ENCODE measurements around the gene C1orf141. TPM values are rescaled to one million over a fixed set of nuclear protein-coding genes. Genes with fewer than 3 reads are reported as not detected.
"Not testable (repeated sequence)": the region's sequence is repeated elsewhere in the genome, so short reads cannot be mapped to it uniquely, and the experiment has no call there.

The C1orf141 gene
- total RNA-seq, 2 experiments from 2014 or later: not detected

GRCh38 chr1:67141832-67142231, 7.1 kb upstream of the C1orf141 start:
- H3K27ac Mint-ChIP-seq; H3K36me3 Mint-ChIP-seq (ENCODE audit: low read depth); H3K9me3 Mint-ChIP-seq; DNase-seq; POLR2A ChIA-PET; H3K4me3 Mint-ChIP-seq; H3K27me3 Mint-ChIP-seq: not testable (repeated sequence)
- CTCF ChIA-PET: interaction anchor here (0.8 to 2.7 kb wide), 4 partner anchors 70 to 378 kb away, joined by 3 to 20 read pairs (median 5); no protein-coding TSS in a partner anchor
- H3K4me1 Mint-ChIP-seq: peaks cover 29% of the 10 kb centered on the region

DNA sequence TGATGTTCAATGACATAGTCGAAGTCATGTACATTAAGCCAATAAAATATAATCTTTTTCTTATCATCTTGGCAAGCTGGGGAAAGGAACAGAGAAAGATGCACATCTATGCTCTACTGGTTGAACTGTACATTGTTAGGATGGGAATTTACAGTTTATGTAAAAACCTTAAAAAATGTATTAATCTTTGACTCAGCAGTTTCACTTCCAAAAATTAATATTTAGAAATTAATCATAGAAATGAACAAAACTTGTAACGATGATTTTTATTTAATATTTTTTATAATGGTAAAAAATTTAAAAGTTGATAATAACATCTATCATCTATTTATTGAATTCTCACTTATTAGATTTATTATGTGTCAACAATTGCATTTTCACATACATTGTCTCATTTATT, 5.7 kb upstream of the C1orf141 start:
- Mint-ChIP-seq H3K4me3 (no peak overlapping the region), H3K27ac (no peak overlapping the region), H3K9me3 (no peaks in the 10 kb centered on the region), H3K27me3 (peaks cover 8% of the 10 kb centered on the region), H3K36me3 (ENCODE audit: low read depth) (no peaks in the 10 kb centered on the region), H3K4me1 (peaks cover 20% of the 10 kb centered on the region)
- ChIA-PET CTCF (interaction anchor here (2.7 kb wide), 1 partner anchor 72 kb away, joined by 20 read pairs; no protein-coding TSS in a partner anchor), POLR2A (no interaction called here)
- no peak for DNase-seq

DNA sequence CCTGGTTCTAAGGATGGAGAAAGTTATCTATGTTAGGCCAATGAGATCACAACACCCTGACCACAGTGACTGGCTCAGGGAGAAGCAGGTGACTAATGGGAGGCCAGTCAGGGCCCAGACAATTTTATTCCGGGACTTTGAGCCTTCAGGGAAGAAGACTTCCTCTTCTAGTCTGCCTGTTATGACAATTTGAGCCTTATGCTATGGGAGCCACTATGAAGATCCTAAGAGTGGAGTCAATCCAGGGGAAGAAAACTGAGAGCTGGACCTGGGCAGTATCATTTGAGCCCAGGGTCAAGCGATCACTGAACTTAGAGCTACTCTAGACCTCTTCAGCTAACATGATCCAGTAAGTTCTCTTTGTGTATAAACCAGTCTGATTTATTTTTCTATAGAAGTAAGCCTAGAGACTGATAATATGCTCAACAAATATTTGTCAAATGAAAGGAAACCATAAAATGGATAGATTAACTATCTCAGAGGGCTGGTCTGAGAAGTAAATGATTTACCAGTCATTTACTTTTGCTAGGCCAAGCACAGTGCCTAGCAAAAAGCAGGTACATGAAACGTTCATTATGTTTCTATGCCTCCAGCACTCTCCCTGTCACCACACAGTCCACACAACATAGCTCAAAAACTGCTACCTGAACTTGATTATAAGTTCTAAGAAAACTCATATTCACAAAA, 4.2 kb upstream of the C1orf141 start:
- POLR2A ChIA-PET: interaction anchor here (1.3 kb wide), 1 partner anchor 78 kb away, joined by 3 read pairs; no protein-coding TSS in a partner anchor
- DNase-seq: no peak
- Mint-ChIP-seq H3K36me3 (ENCODE audit: low read depth) (no peaks in the 10 kb centered on the region), H3K4me3 (no peak overlapping the region), H3K9me3 (no peaks in the 10 kb centered on the region), H3K4me1 (peaks cover 19% of the 10 kb centered on the region), H3K27ac (no peak overlapping the region), H3K27me3 (peaks cover 8% of the 10 kb centered on the region)
- CTCF ChIA-PET: interaction anchor here (4.5 kb wide), 1 partner anchor 73 kb away, joined by 18 read pairs; no protein-coding TSS in a partner anchor

DNA sequence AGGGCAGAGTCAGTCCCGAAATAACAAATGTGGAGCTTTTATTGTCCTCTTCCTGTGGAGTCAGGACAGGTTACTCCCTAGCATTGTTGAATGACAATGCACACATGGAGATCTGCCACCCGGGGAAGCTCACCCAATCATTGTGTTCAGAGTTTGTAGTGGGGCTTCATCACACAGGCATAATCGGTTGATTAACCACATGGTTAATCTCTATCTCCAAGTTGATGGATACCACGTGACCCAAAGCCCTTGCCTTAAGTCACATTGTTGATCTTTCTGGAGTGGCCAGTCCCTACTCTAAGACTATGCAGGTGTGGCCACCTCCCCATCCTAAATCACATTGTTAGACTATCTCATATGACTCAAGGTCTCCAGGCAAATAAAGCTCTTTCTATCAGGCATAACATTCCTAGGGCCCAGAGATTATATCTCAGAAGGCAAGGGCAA, 2.6 kb upstream of the C1orf141 start:
- no peak for DNase-seq
- H3K9me3 Mint-ChIP-seq: no peaks in the 10 kb centered on the region
- H3K27ac Mint-ChIP-seq: no peak overlapping the region
- peaks cover 8% of the 10 kb centered on the region for H3K27me3 Mint-ChIP-seq
- POLR2A ChIA-PET: no interaction called here
- H3K4me1 Mint-ChIP-seq: peaks cover 8% of the 10 kb centered on the region
- no peak overlapping the region for H3K4me3 Mint-ChIP-seq
- CTCF ChIA-PET: interaction anchor here (4.5 kb wide), 1 partner anchor 75 kb away, joined by 18 read pairs; no protein-coding TSS in a partner anchor
- H3K36me3 Mint-ChIP-seq (ENCODE audit: low read depth): no peaks in the 10 kb centered on the region

DNA sequence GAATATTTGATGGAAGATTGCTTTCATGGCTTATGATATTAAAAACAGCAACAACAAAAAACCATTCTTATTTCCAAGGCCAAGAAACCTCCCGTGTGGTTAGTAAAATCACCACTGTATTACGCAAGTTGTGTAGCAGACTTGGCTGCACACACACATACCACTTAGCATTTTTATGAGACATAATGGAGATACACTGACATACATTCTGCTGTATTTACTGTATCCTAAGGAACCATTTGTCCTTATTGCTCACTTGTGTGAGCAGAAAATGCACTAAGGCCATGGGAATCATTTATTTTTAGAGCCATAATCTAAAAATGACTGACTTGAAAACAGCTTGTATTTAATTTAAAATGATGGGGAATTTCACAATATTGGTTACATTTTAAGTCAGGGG, 584 bp upstream of the C1orf141 start:
- H3K27me3 Mint-ChIP-seq: peaks cover 8% of the 10 kb centered on the region
- no peak overlapping the region for H3K4me3 Mint-ChIP-seq
- DNase-seq: no peak
- CTCF ChIA-PET: interaction anchor here (0.6 to 1.3 kb wide), 4 partner anchors 11 to 146 kb away, joined by 3 read pairs; no protein-coding TSS in a partner anchor
- H3K36me3 Mint-ChIP-seq (ENCODE audit: low read depth): no peaks in the 10 kb centered on the region
- no peak overlapping the region for H3K27ac Mint-ChIP-seq
- peaks cover 6% of the 10 kb centered on the region for H3K4me1 Mint-ChIP-seq
- H3K9me3 Mint-ChIP-seq: no peaks in the 10 kb centered on the region
- POLR2A ChIA-PET: interaction anchor here (0.8 kb wide), 1 partner anchor 204 kb away, joined by 3 read pairs; no protein-coding TSS in a partner anchor

- no peak overlapping the region for H3K4me3 Mint-ChIP-seq
- DNase-seq: no peak
- no peaks in the 10 kb centered on the region for H3K9me3 Mint-ChIP-seq
- ChIA-PET CTCF (no interaction called here), POLR2A (no interaction called here)
- peaks cover 4% of the 10 kb centered on the region for H3K27me3 Mint-ChIP-seq
- H3K27ac Mint-ChIP-seq: no peak overlapping the region
- no peaks in the 10 kb centered on the region for H3K36me3 Mint-ChIP-seq (ENCODE audit: low read depth)
- peaks cover 6% of the 10 kb centered on the region for H3K4me1 Mint-ChIP-seq
These were observed 1.6 kb downstream of the C1orf141 start for GRCh38 chr1:67133177-67133576.

DNA sequence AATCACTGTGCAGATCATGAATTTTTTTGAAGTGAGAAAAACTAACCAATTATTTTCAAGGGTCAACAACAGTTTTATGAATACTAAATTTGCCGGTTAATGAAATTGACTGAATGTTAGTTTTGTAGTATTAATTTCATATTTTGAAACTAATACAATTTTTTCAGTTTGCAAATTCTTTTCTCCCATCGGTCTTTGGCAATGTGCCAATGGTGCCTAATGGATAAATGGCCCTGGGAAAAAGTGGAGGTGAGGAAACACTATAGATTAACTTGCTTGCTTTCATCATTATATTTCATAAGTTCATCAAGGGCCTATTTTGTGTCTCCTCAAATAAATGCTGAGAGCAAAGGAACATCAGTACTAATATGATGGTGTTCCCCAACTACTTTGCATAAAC, 4.1 kb downstream of the C1orf141 start:
- H3K36me3 Mint-ChIP-seq (ENCODE audit: low read depth): no peaks in the 10 kb centered on the region
- no peak overlapping the region for H3K27ac Mint-ChIP-seq
- no peaks in the 10 kb centered on the region for H3K9me3 Mint-ChIP-seq
- no peak overlapping the region for H3K4me3 Mint-ChIP-seq
- H3K4me1 Mint-ChIP-seq: peaks cover 9% of the 10 kb centered on the region
- CTCF ChIA-PET: interaction anchor here (1.1 to 2.8 kb wide), 2 partner anchors 79 to 83 kb away, joined by 3 to 12 read pairs; no protein-coding TSS in a partner anchor
- H3K27me3 Mint-ChIP-seq: no peaks in the 10 kb centered on the region
- POLR2A ChIA-PET: no interaction called here
- no peak for DNase-seq

GRCh38 chr1:67126974-67127373, 7.8 kb downstream of the C1orf141 start:
- ChIA-PET POLR2A (interaction anchor here (1.1 kb wide), 1 partner anchor 39 kb away, joined by 3 read pairs; the partner anchor contains the start of gene IL23R), CTCF (interaction anchor here (2.2 to 2.6 kb wide), 2 partner anchors 85 to 87 kb away, joined by 7 to 14 read pairs; no protein-coding TSS in a partner anchor)
- no peaks in the 10 kb centered on the region for H3K27me3 Mint-ChIP-seq
- DNase-seq: no peak
- no peak overlapping the region for H3K4me3 Mint-ChIP-seq
- H3K36me3 Mint-ChIP-seq (ENCODE audit: low read depth): no peaks in the 10 kb centered on the region
- H3K4me1 Mint-ChIP-seq: peaks cover 3% of the 10 kb centered on the region
- no peak overlapping the region for H3K27ac Mint-ChIP-seq
- H3K9me3 Mint-ChIP-seq: no peaks in the 10 kb centered on the region

DNA sequence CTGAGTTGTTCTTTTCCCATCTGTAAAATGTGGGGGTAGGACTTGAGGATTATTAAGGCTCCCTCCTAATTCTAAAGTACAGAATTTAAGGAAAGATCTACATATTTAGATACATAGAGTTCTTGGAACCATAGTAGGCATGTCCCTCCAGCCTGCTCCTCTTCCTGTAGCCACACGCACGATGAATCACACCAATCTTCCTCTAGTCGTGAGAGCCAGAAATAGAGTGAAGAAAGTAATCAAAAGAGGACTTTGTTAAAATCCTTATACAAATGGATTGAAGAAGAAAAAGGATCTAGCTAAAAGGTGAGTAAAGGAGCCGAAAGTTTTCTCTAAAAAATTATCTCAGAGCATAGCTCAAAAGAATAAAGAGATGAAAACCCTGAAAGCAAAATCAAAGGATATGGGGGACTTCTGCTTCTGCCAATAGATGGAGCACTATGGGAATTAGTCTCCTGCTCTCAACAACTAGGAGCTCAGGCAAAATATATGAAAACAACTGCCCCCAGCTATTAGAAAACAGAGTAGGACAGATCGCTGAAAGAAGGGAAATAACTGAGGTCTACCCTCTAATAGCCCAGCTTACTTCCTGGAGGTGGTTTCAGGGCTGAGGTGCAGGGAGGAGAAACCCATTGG, 8.5 kb downstream of the C1orf141 start:
- H3K36me3 Mint-ChIP-seq (ENCODE audit: low read depth): no peaks in the 10 kb centered on the region
- no peaks in the 10 kb centered on the region for H3K27me3 Mint-ChIP-seq
- no peak overlapping the region for H3K4me3 Mint-ChIP-seq
- H3K4me1 Mint-ChIP-seq: peaks cover 3% of the 10 kb centered on the region
- ChIA-PET CTCF (interaction anchor here (2.2 to 2.6 kb wide), 2 partner anchors 86 to 88 kb away, joined by 7 to 14 read pairs; no protein-coding TSS in a partner anchor), POLR2A (interaction anchor here (1.1 kb wide), 1 partner anchor 40 kb away, joined by 3 read pairs; the partner anchor contains the start of gene IL23R)
- no peaks in the 10 kb centered on the region for H3K9me3 Mint-ChIP-seq
- no peak for DNase-seq
- no peak overlapping the region for H3K27ac Mint-ChIP-seq

DNA sequence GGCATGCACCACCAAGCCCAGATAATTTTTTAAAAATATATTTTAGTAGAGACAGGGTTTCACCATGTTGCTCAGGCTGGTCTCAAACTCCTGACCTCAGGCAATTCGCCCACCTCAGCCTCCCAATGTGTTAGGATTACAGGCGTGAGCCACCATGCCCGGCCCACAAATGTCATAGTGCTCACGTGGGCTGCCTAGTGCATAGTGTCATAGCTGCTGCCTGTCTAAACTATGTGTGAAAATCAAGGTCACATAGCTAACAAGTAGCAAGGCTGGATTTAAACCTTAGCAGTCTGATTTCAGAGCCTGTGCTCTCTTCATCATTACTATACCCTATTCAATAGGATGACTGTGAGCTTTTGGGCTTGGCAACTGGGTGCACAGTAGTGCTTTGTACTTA, 10.3 kb downstream of the C1orf141 start:
- H3K36me3 Mint-ChIP-seq (ENCODE audit: low read depth): no peaks in the 10 kb centered on the region
- peaks cover under 1% of the 10 kb centered on the region for H3K27me3 Mint-ChIP-seq
- CTCF ChIA-PET: interaction anchor here (0.6 to 2.6 kb wide), 3 partner anchors 11 to 90 kb away, joined by 3 to 14 read pairs (median 3); partner anchors contain the start of gene C1orf141
- DNase-seq: no peak
- H3K9me3 Mint-ChIP-seq: no peaks in the 10 kb centered on the region
- H3K27ac Mint-ChIP-seq: no peak overlapping the region
- POLR2A ChIA-PET: no interaction called here
- H3K4me1 Mint-ChIP-seq: peaks cover 3% of the 10 kb centered on the region
- H3K4me3 Mint-ChIP-seq: no peak overlapping the region

GRCh38 chr1:67120855-67121619, 13.7 kb downstream of the C1orf141 start:
- H3K27ac Mint-ChIP-seq: no peak overlapping the region
- CTCF ChIA-PET: interaction anchor here (1.1 kb wide), 1 partner anchor 92 kb away, joined by 3 read pairs; no protein-coding TSS in a partner anchor
- no peak for DNase-seq
- POLR2A ChIA-PET: no interaction called here
- no peaks in the 10 kb centered on the region for H3K36me3 Mint-ChIP-seq (ENCODE audit: low read depth)
- no peaks in the 10 kb centered on the region for H3K9me3 Mint-ChIP-seq
- peaks cover 1% of the 10 kb centered on the region for H3K27me3 Mint-ChIP-seq
- no peak overlapping the region for H3K4me3 Mint-ChIP-seq
- peaks cover under 1% of the 10 kb centered on the region for H3K4me1 Mint-ChIP-seq

- H3K4me1 Mint-ChIP-seq: no peaks in the 10 kb centered on the region
- no peak for DNase-seq
- ChIA-PET POLR2A (no interaction called here), CTCF (no interaction called here)
- H3K9me3 Mint-ChIP-seq: no peaks in the 10 kb centered on the region
- peaks cover 1% of the 10 kb centered on the region for H3K27me3 Mint-ChIP-seq
- H3K4me3 Mint-ChIP-seq: no peak overlapping the region
- H3K36me3 Mint-ChIP-seq (ENCODE audit: low read depth): no peaks in the 10 kb centered on the region
- H3K27ac Mint-ChIP-seq: no peak overlapping the region
These were observed 16.1 kb downstream of the C1orf141 start for GRCh38 chr1:67118646-67119045.

- peaks cover 1% of the 10 kb centered on the region for H3K27me3 Mint-ChIP-seq
- POLR2A ChIA-PET: no interaction called here
- no peaks in the 10 kb centered on the region for H3K9me3 Mint-ChIP-seq
- no peak for DNase-seq
- no peaks in the 10 kb centered on the region for H3K4me1 Mint-ChIP-seq
- H3K27ac Mint-ChIP-seq: no peak overlapping the region
- H3K36me3 Mint-ChIP-seq (ENCODE audit: low read depth): no peaks in the 10 kb centered on the region
- CTCF ChIA-PET: no interaction called here
- H3K4me3 Mint-ChIP-seq: no peak overlapping the region
These were observed 16.6 kb downstream of the C1orf141 start for GRCh38 chr1:67118191-67118590.

All from activated CD4-positive, alpha-beta memory T cell treated with anti-CD3 and anti-CD28 coated beads, Interleukin-2, amount 10 ng/mL, durations not matched to agents 7 days and 5 days (primary cell).